Daoy (cell line): ENCODE data around the gene DEGS2. TPM values are rescaled to one million over a fixed set of nuclear protein-coding genes. Genes with fewer than 3 reads are reported as not detected.

ENCODE experiments used
- DNase-seq: peaks from one replicate; pipeline ENCODE4 v3.0.0-alpha.2; 2015; ENCODE audit warnings: low read depth
- total RNA-seq: library from RNA; depleted of rRNA; stranded (reverse); fragments of >200 nt; shearing (Covaris generic); gene quantifications from 2 replicates; pipeline ENCODE4 v1.2.3, GENCODE V29; 2014

The DEGS2 gene
- total RNA-seq, 1 experiment from 2014 or later: 0.06 TPM

DNA sequence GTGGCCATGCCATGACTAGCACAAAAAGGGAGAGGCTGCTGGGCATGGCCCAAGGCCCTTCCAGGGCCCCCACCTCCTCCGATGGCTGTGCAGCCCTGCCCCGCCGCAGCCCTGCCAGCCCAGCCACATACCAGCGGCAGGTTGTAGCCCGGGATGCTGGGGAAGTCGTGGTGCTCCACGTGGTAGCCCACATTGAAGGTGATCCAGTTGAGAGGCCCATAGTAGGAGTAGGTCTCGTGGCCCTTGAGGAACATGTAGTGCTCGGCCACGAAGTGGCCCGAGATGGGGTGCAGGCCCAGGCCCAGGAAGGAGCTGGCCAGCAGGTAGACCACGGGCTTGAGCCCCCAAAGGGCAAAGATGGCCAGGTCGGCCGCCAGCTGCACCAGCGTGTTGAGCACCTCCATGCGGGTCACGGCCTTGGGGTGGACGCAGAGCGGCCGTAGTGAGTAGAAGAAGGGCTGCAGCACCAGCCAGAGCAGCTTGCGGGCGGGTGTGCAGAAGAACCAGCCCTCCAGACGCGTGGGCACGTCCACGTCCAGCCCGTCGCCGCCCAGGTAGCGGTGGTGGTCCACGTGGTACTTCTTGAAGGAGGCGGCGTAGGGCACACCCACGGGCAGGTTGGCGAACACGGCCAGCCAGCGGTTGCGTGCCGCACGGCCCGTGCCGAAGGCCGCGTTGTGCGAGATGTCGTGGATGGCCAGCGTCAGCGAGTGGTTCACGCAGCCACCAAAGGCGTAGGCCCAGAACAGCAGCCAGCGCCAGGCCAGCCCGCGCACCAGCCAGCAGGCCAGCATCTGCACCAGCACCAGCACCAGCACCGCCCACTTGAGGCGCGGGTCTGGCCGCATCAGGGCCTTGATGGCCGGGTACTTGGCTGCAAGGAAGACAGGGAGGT lies 10.4 kb downstream of the DEGS2 start:
- no peak for DNase-seq

DNA sequence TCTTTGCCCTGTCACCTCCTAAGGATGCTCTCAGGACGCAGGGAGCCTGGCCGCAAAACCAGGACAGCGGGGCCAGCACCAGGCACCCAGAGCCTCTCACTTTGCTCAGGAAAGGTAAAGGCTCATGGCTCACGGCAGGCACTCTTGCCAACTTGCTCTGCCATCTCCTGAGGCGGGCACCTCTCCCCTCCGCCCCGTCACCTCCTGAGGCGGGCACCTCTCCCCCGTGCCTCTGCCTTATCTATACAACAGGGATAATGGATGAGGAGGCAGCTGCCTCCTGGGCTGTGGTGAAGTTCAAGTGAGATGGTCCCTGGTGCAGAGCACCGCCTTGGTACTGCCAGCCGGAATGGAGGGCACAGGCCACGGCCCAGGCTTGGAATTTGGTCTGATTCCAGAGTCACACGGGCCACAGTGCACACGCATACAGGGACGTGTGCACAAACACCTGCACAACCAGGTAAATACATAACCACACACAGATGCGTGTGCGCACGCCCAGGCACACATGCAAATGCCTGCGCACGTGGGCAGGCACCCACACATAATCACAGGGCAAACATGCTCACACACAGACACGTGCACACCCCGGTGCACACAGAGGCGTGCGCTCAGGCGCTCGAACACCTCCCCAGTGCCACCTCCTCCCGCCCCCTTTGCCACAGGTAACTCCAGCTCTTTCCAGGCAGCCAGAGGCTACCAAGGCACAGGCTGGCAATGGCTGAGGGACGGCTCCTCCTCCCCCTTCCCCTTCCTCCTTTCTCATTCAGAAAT lies 11.6 kb downstream of the DEGS2 start:
- DNase-seq: no peak

DNA sequence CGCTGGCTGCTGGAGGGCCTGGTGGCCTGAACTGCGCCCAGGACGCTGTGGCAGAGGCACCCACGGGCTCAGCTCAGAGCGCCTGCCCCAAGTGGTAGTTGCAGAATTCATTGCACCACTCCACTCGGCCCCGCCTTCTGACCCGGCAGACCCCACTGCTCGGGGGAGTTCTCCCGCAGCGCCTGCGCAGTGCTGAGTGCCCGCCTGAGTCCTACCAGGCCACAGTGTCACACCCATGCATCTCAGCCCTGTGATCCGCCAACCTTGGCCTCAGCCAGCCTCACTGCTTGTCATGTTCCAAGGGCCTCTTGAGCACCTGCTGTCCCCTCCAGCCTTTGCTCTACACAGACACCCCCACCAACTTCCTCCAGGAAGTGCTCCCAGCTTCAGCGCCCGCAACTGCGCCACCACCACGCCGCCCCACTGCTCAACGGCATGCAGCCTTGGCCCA lies 12.2 kb downstream of the DEGS2 start:
- no peak for DNase-seq

DNA sequence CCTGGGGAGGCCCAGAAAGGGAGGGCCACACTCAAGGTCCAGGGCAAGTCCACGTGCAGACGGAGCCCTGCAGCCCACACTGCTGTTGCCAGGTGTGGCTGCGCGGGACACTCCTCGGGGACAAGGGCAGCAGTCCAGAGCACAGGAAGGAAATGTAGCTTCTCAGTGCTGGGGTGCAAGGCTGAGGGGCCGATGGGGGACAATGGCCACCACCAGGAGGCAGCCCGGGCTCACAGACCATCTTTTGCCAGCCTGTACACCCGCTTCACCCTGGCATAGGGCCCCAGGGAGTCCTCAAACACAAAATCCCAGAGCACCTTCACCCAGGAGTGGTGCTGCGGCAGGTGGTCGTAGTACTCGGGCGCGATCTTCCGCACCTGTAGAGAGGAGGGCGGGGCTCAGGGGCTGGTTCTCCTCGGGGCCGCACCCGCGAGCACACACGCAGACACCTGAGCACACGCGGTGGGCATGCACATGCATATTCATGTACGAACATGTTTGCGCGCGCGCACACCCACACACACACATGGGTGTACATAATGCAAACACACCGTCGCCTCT lies 12.8 kb downstream of the DEGS2 start:
- DNase-seq: no peak

DNA sequence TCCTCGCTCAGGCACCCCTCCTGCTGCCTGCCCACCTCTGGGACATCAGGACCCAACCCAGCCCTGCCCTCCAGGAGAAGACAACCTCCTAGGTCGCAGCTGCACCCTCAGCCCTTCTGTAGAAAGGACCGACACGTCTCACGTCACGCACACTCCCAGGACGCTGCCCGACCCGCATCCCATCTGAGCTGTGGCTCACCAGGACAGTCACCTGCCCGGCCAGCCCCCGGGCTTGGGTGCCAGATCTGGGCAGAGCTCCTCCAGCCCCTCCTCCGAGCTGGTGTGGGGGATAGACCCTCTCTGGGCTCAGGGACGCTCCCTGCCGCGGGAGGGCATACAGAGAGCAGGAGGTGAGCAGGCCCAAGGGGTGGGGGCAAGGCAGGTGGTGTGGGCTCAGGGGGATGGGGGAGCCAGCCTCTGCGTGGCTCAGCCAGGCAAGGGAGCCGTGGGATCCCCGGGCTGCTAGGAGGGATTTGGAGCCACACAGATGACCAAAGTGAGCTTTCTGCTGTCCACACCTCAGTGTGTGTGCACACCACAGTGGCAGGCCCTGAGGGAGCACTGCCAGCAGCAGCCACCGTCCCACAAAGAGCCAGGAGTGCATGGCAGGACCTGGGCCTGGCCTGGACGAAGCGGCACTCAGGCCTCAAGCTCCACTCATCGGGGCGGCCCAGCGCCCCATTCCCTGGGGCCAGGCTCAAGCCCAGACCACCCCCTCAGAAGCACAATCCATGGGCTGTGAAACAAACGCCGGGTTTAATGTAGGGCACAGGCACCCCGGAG lies 13.6 kb downstream of the DEGS2 start:
- DNase-seq: no peak

DNA sequence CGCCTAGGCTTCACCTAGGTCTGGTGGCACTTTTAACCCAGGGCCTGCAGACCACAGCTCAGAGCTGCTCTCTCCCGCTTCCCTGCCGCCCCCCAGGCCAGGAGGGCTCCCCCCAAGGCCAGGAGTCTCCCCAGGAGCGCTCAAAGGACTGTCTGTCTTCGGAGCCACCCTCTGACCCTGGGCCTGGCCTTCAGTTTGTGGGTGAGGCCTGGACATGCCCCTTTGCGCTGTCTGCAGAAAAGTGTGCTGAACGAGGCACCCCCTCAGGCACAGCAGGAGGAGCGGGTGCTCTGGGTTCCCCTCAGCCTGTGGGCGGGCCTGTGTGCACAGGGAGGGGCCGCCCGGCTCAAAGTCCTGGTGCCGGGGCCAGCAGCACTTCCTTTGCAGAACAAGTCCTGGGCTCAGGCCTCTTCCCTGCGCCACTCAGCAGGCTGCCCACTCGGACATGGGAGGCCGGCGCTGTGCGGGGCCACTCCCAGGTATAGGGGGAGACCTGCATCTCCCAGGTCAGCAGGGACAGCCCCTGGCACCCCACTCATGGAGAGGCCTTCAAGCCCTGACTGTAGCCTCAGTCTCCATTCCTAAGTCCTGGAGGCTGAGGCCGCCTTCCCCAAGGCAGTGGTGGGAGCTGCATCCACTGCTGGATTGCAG lies 14.3 kb downstream of the DEGS2 start:
- DNase-seq: no peak

DNA sequence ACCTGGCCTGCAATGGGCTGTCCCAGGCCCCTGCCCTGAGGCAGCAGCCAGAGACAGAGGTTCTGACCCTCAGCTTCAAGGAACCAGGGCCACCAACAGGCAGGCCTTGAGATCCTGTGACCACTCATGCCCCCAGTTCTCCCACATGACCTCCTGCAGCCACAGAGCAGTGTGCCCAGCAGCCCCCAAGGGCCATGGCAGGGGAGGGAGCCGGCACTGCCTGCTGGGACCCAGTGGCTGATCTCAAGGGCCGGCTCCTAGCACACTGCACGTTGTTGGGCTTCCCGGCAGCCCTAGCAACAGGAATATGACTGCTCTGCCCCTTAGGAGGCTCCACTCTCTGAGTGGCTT lies 14.8 kb downstream of the DEGS2 start:
- DNase-seq: no peak

DNA sequence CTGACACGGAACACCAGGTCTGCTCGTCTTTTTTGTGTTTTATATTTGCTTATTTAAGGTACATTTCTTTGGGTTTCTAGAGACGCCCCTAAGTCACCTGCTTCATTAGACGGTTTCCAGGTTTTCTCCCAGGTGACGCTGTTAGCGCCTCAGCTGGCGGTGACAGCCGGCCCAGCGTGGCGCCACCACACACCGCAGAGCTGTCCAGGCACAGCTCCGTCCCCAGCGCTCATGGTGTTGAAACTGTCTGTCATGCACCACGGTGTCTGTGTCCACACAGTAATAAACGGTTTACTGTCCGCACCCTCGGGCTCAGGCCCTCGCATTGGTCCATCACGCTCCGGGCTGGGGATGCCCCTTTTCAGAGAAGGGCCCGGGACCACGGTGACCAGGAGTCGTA lies 15.5 kb downstream of the DEGS2 start:
- no peak for DNase-seq

DNA sequence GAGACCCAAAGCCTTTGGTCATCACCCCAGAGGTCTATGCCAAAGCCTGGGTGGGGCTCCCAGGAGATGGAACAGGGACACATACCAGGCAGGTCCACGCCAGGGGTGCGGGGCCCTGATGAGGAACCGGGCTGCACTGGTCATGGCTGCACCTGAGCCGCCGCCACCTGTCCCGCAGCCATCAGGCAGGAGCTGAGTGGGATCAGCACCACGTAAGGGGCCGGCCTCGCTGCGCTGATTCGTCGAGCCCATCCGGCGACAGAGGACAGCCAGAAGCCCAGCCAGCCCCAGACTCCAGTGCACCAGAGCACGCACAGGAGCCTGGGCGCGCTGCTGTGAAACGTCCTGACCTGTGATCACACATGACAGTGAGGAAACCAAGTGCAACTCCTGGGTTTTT lies 15.9 kb downstream of the DEGS2 start:
- no peak for DNase-seq

DNA sequence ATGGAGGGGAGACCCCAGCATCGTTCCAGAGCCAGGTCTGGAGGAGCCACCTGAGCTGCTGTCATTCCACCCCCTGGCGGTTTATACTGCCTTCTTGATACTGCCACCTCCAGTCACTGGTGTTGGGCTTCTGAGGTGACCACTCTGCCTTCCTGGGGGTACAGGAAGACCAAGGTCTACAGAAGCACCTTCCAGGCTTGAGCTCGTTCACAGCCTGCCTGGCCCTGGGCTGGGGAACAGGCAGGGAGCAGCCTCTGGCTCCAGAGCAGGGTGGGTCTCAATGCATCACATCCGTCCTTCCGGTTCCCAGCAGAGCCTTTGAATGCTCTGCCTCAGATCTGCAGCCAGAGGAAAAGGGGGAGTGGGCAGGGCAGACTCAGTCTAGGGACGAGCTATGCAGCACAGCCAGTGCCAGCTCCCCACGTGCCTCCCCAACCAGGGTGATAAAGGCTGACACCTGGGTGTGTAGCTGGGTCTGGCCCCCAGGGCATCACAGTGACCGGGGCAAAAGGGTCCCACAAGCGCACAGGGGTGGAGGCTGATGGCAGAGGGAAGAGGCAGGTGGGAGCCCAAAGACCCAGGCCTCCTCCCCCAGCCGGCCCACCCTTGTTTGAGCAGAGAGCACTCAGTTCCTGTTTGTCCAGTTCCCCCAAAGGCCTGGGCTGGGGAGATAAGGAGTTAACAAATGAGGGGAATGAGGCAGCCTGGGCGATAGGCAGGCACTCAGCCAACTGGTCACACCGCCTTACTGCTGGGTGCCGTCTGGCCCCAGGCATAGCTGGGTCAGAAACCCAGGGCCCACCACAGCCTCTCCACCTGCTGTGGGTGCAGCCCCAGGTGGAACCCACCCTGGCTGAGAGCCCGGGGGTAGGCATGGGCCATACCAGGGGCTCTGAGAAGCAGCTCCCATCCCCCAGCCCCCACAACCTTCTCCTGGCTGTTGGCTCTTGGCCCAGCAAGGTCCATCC lies 17.1 kb downstream of the DEGS2 start:
- no peak for DNase-seq

DNA sequence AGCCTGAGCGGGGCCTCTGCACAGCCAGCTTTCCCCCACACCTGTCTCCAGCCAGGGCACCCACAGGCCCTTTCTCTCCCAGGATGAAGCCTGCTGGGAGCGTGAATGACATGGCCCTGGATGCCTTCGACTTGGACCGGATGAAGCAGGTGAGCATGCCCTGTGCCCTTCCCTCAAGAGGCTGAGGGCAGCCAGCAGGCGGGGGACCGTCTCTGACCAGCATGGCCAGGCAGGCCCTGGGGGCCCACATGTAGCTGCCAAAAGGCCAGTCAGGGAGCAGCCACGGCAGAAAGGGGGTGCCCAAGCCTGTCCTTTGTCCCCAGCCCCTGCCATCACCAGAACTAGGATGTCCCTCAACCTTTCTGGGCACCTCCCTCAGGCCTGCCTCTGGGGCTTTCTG lies 18.3 kb downstream of the DEGS2 start:
- DNase-seq: no peak

DNA sequence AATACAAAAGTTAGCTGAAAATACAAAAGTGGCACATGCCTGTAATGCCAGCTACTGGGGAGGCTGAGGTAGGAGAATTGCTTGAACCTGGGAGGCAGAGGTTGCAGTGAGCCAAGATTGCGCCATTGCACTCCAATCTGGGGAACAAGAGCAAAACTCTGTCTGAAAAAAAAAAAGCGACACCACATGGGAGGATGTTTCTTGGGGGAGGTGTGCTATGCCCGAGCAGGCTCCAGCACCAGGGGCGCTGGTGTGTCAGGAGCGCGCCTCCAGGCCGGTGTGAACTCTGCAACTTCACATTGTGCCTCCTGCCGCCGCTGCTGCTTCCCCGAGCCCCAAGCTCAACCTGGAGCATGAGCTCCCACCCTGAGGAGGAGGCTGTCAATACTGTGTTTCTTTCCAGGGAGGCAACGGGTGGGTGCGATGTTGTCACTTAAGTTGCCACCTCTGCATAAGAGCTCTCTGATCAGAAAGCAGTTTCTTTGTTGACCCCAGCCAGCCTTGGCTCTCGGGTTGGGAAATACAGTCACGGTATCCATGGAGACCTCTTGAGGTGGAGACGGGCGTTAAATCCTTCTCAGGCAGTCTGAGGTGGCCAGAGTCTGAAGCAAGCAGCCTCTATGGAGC lies 18.9 kb downstream of the DEGS2 start:
- no peak for DNase-seq

DNA sequence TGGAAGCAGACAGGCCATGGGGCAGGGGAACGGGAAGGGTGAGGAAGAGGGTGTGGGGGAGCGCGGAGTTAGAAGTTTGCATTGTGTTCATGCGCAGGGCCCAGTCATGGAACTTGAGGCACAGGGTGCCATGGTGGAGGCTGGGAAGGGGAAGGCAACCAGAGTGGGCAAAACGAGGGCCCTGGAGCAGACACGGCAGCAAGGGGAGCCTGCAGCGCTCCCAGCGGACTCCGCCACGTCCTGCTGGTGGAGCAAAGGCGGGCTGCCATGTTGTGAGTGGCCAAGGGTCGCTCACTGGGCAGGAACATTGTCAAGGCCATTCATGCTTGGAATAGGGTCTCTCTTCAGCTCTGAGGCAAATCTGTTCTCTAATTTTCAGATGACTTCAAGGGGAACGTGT lies 20.5 kb downstream of the DEGS2 start:
- no peak for DNase-seq

DNA sequence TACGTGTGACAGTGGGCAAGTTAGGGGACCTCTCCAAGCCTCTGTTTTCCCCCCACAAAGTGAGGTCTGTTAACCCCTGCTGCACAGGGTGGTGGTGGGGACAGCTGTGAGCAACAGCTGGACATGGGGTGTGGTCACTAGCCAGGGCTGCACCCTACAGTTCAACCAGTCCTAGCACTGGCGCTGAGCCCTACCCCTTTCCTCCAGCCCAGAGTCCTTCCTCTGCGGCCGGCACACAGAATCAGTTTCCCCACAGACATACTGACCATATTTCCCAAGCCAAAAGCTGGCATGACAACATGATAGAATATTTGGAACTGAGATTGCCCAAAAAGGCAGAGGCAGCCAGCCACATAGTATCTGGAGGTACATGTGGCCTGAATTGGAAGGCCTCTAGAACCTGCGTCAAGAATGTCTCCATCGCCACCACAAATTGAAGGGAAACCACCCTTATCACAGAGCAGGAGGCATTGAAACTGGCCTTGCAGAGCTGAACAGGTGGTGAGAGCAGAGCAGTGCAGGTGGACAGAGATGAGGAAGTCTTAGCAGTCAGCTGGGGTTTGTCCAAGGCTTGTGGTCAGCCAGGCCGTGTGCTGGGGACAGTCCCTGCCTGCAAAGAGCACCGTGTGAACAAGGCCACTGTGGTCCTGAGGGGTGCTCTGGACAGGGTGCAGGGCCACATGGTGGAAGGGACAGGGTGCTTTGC lies 21.2 kb downstream of the DEGS2 start:
- no peak for DNase-seq

DNA sequence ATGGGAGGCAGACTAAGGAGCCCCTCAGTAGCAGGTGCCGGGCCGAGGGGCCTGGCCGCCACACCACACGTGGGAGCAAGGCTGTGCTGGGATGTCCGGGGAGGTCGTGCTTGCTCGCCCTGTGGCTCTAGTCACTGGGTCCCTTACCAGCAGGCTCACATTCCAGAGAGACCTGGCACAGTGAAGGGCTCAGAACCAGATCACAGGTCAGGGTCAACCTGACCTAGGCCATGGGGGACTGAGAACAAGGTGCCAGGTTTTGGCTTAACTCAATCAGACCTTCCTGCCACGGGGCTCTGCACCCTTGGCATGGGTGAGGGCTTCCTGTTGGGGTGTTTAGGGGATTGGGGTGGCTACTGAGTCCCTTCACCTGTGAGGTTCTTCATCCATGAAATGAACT lies 22.3 kb downstream of the DEGS2 start:
- DNase-seq: no peak

DNA sequence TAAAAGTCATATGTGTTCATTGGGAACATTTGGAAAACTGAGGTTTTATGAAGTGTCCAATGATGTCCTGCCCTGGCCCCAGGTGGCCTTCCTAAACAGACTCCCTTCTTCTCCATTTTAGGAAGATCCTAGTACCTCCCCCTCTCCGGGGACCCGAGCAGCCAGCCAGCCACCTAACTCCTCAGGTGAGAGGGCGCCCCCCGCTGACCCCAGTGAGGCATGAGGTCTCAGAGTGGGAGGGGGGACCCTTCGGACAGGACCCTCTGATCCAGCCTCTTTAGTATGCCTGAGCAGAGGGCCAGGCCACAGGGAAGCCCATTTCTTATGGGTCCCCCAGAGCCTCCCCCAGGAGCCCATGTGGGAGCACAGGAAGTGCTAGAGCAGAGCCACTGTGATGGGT lies 23.7 kb downstream of the DEGS2 start:
- DNase-seq: no peak

DNA sequence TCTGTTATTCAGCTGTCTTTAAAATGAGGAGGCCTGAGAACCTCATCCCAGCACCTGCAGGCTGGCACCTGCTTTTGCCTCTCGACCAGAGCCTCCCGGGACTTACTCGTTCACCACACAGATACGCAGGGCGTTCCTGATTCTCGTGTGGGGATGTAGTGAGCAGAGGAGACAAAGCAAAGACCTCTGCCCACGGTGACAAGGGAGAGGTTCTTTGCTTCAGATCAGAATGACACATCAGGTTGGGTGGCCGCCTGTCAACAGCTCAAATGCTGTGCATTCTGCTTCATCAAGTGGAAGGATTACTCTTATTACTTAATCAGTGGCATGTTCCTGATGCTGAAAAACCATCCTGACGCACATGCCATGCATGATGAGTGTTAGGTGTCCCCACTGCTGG lies 24.4 kb downstream of the DEGS2 start:
- DNase-seq: no peak

DNA sequence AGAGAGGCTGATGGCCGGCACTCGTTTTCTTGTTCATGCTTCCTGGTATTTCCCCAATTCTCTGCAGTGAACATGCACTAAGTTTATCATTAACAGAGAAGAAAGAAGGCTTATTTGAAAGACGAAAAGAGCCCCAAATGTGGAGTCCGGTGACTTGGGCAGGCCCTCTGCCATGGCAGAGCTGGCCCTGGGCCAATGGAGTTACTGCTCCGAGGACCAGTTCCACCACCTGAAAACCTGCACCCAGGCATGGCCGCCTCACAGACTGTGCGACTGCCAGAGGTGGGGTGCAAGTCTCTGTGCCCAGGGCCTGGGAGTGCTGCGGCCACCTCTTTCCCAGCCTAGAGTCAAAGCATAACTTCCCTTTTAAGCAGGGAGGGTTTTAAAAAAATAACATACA lies 24.9 kb downstream of the DEGS2 start:
- no peak for DNase-seq

DNA sequence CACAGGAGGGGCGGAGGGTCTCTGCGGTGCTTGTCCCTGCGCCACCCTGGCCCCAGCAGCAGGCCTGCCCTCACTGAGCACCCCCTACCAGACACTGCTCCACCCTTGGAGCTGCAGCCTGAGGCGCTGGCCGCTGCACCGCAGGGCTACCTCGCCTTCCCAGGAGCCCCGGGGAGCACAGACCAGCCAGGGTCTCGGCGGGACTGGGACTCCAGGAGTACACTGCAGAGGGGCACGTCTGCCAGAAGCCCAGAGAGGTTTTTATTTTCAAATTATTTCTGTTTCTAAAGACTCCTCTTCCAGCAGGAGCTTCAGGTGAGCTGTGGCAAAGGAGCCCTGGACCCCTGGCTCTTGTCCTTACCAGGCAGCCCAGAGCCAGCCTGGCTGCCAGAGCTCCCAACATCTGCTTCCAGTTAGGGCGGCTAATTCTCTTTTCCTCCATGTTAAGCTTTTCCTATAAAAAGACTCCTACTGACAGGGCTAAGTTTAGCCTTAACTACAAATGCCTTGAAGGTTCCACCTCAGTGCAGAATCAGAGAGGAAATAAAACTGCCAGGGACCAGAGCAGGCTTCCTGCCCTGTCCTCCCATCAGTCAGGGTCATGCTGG lies 26.4 kb downstream of the DEGS2 start:
- DNase-seq: no peak
